ENCODE data around the gene PRSS48. TPM values are rescaled to one million over a fixed set of nuclear protein-coding genes. Genes with fewer than 3 reads are reported as not detected.
"Not testable (repeated sequence)": the region's sequence is repeated elsewhere in the genome, so short reads cannot be mapped to it uniquely, and the experiment has no call there.

Gene PRSS48
- total RNA-seq, 1 experiment from 2014 or later: not detected

DNA sequence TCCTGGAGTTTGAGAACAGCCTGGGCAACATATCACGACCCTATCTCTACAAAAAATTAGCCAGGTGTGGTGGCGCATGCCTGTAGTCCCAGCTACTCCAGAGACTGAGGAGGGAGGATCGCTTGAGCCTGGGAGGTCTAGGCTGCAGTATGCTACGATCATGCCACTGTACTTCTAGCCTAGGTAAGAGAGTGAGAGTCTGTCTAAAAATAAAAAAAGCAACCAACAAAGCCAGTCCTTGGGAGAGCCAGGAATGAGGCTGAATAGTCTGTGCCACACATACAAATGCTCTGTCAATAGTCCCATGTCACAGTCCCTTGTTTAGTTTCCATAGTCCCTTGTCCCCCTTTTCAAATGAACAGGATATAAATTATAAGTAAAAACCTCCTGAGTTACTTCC is 19.3 kb upstream of the PRSS48 start:
- in situ Hi-C loops (cut with HindIII; ENCODE audit: low sequenced_read_pairs): no loop called here

DNA sequence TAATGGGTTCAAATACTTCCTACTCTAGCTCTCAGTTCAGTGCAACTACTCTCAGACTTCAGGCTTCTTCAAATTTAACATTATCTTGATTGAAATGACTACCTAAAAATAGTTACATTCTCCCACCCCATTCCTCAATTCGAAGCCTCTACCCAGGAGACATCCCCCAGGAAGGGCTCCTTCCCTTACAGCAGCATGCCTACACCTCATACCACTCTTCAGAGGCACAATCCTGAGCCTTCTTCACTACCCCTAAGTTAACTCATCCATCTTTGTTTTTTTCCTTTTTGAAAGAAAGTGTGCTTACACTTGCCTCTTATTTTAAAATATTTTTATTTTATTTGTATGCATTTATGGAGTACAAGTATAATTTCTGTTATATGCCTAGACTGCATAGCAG is 17.2 kb upstream of the PRSS48 start:
- DNase-seq (ENCODE audit: low spot score): no peak
- in situ Hi-C loops (cut with HindIII; ENCODE audit: low sequenced_read_pairs): no loop called here

More for the DNA sequence above, 19.3 kb upstream of the PRSS48 start:
- DNase-seq (ENCODE audit: low spot score): no peak

DNA sequence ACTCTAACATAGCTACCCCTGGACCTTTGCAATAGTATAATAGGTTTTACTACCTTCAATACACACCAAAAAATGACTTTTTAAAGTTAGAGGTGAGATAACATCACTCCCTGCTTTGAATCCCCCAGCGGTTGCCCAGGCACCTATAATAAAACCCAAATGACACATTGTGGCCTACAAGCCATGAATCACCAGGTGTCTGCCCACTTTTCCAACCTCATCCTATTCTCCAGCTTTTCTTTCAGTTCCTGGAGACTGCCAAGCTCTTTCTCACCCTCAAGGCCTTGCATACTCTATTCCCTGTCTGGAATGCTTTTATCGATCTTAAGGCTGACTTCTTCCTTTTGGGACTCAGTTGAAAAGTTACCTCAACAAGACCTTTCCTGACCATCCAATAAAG is 16.4 kb upstream of the PRSS48 start:
- in situ Hi-C loops (cut with HindIII; ENCODE audit: low sequenced_read_pairs): no loop called here
- no peak for DNase-seq (ENCODE audit: low spot score)

DNA sequence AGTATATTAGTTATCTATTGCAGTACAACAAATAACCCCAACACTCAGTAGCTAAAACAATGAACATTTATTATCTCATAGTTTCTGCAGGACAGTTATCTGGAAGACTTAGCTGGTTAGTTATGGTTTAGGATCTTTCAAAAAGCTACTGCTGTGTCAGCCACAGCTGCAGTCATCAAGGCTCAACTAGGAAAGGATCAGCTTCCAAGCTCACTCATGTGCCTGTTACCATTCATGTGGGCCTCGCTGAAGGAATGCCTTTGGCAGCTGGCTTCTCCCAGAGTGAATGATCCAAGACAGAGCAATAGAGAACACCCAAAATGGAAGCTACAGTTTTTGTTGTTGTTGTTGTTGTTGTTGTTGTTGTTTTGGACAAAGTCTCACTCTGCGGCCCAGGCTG is 13.5 kb upstream of the PRSS48 start:
- in situ Hi-C loops (cut with HindIII; ENCODE audit: low sequenced_read_pairs): no loop called here
- DNase-seq (ENCODE audit: low spot score): no peak

DNA sequence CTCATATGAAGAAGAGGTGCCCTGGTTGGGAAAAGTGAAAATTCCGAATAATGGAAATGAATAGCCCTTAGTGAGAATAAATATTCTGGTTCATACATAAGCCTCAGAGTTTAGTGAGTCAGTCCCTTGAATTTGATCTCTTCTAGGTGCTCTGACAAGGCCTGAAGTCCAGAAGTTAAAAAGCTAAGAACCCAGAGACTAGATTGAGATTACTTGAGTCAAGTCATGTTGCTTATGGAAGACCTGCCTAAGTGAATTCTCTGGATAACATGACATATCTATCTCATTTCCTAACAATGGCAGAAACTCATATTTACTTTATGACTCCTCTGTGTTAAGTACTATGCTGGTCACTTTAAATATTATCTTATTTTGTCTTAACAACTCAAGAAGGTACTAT is 10.5 kb upstream of the PRSS48 start:
- in situ Hi-C loops (cut with HindIII; ENCODE audit: low sequenced_read_pairs): no loop called here
- DNase-seq (ENCODE audit: low spot score): no peak

- in situ Hi-C loops (cut with HindIII; ENCODE audit: low sequenced_read_pairs): no loop called here
- DNase-seq (ENCODE audit: low spot score): no peak
Observed at GRCh38 chr4:151267104-151267503, 9.9 kb upstream of the PRSS48 start.

DNA sequence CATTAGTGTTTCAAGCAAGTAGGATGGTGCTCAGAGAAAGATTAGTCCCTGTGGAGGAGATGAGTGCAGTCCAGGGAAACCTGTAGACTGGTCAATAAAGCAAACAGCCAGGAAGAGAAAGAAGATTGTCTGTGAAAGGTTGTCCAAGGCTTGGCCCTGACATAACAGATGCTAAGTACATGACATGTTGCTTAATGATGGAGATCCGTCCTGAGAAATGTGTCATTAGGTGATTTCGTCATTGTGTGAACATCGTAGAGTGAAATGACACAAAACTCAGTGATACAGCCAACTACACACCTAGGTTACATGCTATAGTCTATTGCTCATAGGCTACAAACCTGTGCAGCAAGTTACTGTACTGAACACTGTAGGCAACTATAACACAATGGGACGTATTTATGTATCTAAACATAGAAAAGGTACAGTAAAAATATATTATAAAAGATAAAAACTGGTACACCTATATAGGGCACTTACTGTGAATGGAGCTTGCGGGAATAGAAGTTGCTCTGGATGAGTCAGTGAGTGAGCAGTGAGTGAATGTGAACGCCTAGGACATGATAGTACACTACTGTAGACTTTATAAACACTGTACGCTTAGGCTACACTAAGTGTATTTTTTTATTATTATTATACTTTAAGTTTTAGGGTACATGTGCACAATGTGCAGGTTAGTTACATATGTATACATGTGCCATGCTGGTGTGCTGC is 9.0 kb upstream of the PRSS48 start:
- DNase-seq (ENCODE audit: low spot score): no peak
- in situ Hi-C loops (cut with HindIII; ENCODE audit: low sequenced_read_pairs): no loop called here

GRCh38 chr4:151268905-151269304 is 8.1 kb upstream of the PRSS48 start:
- in situ Hi-C loops (cut with HindIII; ENCODE audit: low sequenced_read_pairs); DNase-seq (ENCODE audit: low spot score): not testable (repeated sequence)

DNA sequence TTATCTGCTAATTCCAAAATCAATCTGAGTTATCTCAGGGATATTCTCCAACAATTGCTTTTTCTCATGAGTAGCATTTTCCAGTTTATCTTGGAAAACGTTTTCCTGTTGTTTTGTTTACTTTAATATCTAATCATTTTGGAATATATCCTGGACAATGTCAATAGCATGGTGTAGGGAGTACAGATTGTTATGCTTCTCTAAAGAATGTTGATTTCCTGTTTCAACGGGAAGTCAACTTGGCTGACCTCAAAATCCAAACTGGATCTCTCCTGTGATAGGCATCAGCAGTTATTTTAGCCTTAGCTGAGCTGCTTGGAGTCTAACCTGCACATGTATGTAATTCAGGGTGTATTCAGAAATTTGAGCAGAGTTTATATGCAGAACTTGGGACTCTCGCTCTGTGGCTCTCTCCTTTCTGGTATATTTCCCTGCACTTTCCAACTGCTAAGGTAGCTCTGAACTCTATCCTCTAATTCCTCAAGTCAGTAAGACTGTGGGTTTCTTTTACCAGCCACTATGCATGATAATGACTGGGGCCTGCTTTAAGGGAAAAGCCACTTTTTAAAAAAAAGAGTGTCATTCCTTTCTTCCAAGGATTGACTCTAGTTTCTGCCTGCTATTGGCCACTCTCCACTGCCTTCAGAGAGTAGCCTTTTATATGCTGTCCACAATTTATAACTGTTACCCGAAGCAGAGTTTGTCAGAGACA is 7.7 kb downstream of the PRSS48 start:
- in situ Hi-C loops (cut with HindIII; ENCODE audit: low sequenced_read_pairs): no loop called here
- DNase-seq (ENCODE audit: low spot score): no peak

DNA sequence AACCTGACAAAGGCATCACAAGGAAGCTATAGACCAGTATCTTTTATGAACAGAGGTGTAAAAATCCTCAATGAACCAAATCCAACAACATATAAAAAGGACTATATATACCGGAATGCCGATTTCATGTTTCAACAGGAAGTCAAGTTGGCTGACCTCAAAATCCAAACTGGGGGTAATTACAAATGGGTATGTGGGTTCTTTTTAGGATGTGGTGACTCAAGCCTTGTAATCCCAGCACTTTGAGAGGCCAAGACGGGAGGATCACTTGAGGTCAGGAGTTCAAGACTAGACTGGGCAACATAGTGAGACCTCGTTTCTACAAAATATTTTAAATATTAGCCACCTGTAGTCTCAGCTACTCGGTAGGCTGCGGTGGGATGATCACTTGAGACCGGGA is 10.4 kb downstream of the PRSS48 start:
- in situ Hi-C loops (cut with HindIII; ENCODE audit: low sequenced_read_pairs): no loop called here
- no peak for DNase-seq (ENCODE audit: low spot score)

DNA sequence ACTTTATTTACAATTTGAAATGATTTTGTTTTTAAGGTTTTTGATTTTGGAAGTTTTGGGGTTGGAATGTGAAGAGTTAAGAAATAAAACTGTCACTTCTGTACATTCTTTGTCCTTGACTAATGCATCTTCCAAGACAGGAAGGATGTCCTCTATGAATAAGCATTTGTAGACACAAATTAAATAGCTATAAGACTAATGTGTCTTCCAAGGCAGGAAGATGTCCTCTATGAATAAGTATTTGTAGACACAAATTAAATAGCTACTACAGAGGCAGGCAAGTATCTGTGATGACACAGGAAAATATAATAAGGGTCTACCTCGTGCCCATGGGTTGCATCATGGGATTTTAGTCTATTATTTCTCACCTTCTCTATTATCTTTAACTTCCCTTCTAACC is 14.5 kb downstream of the PRSS48 start:
- DNase-seq (ENCODE audit: low spot score): no peak
- in situ Hi-C loops (cut with HindIII; ENCODE audit: low sequenced_read_pairs): no loop called here

DNA sequence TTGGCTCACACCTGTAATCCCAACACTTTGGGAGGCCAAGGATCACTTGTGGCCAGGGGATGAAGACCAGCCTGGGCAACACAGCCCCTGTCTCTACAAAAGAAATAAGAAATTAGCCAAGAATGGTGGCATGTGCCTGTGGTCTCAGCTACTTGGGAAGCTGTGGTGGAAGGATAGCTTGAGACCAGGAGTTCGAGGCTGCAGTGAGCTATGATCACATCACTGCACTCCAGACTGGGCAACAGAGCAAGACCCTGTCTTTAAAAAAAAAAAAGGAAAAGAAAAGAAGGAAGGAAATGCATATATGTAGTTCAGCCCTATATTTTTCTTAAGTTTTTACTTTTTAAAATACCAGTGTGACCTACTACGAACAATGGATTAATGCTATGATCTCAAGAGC is 15.1 kb downstream of the PRSS48 start:
- no peak for DNase-seq (ENCODE audit: low spot score)
- in situ Hi-C loops (cut with HindIII; ENCODE audit: low sequenced_read_pairs): no loop called here

DNA sequence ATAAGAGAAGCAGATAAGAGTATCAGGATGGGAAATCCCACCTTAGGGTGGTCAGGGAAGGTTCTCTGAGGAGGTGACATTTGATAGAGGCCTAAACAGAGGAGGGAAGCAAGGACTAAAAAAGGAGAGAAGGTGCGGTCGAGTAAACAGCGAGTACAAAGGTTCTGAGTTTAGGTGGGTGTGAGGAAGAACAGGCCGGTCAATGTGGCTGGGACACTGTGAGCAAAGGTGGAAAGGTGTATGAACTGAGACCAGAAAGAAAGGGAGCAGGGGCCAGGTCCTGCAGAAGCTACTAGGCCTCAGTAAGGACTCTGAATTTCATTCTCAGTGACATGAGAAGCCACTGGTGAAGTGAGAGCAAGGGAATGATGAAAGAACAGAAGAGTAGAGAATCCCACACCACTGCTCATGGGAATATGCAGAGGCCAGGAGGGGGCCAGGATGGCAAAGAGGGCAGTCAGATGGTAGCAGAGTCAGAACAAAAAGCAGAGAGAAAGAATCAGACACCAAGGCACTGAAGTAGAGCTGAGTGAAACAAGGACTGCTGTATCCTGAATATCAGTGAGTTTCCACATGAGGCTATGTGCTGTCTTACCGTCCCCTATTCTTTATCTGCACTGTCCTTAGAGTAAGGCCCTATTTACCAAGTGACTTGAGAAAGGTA is 18.0 kb downstream of the PRSS48 start:
- DNase-seq (ENCODE audit: low spot score): no peak
- in situ Hi-C loops (cut with HindIII; ENCODE audit: low sequenced_read_pairs): no loop called here

- in situ Hi-C loops (cut with HindIII; ENCODE audit: low sequenced_read_pairs): no loop called here
Observed at GRCh38 chr4:151296227-151296626, 19.3 kb downstream of the PRSS48 start.

DNA sequence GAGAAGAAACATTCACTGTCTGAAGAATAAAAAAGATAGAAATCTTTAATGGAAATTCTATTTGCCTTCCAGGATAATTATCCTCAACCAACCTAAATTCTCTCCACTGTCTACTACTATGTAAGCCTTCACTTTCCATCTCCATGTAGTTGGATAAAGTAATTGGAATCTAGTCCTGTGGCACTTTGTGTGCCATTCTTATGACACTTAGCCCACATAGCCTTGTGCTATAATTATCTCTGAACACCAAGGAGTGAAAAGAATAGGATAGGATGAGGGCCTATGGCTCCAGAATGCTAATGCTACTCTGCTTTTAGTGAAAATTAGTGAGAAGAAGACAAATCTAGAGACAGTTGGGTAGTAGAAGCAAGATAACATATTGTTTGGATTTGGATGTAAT is 20.2 kb downstream of the PRSS48 start:
- in situ Hi-C loops (cut with HindIII; ENCODE audit: low sequenced_read_pairs): no loop called here
- no peak for DNase-seq (ENCODE audit: low spot score)

More at GRCh38 chr4:151296227-151296626, 19.3 kb downstream of the PRSS48 start:
- no peak for DNase-seq (ENCODE audit: low spot score)

DNA sequence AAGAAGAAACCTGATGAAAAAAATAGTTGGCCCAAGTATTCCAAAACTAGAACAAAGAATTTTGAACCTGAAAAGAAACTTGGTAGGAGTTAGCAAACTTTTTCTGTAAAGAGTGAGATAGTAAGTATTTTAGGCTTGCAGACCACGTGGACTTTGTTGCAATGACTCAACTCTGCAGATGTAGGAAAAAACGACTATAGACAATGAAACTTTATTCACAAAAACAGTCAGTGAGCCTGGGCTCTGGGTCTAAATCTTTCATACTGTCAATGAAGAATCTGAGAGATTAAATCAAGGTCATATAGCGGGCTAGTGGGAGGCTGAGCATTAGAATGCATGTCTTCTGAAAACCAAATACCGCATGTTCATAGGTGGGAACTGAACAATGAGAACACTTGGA is 25.5 kb downstream of the PRSS48 start:
- DNase-seq (ENCODE audit: low spot score): no peak

GRCh38 chr4:151304226-151304625 is 27.3 kb downstream of the PRSS48 start:
- no peak for DNase-seq (ENCODE audit: low spot score)
- in situ Hi-C loops (cut with HindIII; ENCODE audit: low sequenced_read_pairs): no loop called here

More for the DNA sequence above, 25.5 kb downstream of the PRSS48 start:
- in situ Hi-C loops (cut with HindIII; ENCODE audit: low sequenced_read_pairs): no loop called here

DNA sequence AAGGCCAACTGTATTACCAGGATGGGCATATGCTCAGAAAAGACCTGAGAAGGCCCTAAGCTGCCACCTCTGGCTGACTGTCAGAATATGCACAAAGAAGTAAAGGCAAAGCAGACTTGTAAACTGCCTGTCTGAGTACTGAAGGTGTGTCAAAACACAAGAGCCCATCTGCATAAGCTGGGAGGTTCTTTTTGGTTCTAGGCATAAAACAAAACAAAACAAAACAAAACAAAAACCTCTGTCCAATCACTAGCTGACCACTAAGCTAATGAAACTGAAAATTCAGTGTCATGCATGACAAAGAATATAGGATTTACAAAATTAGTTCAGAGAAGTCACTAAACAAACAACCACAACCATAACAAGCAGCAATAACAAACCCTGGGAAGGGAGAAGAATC is 27.8 kb downstream of the PRSS48 start:
- peak; percentile 58 for DNase-seq (ENCODE audit: low spot score)

GRCh38 chr4:151310124-151310728 is 33.3 kb downstream of the PRSS48 start:
- in situ Hi-C loops (cut with HindIII; ENCODE audit: low sequenced_read_pairs): no loop called here
- DNase-seq (ENCODE audit: low spot score): no peak

More for the DNA sequence above, 27.8 kb downstream of the PRSS48 start:
- in situ Hi-C loops (cut with HindIII; ENCODE audit: low sequenced_read_pairs): no loop called here
